ENCODE results near the gene KRAS. TPM values are rescaled to one million over a fixed set of nuclear protein-coding genes. Genes with fewer than 3 reads are reported as not detected.

Gene KRAS
- total RNA-seq, 1 experiment from 2014 or later: 10.2 TPM

- no peak for DNase-seq (ENCODE audit: low spot score)
Measured at GRCh38 chr12:25256005-25256404, 5.3 kb upstream of the KRAS start.

GRCh38 chr12:25254271-25254880 lies 3.6 kb upstream of the KRAS start:
- DNase-seq (ENCODE audit: low spot score): no peak

GRCh38 chr12:25253371-25254068 lies 2.8 kb upstream of the KRAS start:
- DNase-seq (ENCODE audit: low spot score): no peak

DNA sequence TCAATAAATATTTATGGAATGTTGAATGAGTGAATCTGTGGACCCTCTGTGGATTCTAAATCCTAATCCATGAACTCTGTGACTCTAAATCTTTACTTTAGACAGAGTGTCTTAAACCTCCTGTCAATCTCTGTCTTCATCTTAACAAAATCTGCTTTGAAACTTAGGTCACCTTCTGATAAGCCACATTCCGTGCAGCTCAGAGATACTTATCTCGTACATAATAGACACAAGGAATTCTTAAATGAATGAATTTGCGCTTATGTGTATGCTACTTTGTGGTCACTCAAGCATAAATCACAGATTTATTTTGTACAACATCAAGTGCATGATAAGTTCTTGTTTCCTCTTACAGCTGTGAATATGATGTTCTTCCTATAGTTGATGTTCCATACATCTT lies 2.2 kb upstream of the KRAS start:
- no peak for DNase-seq (ENCODE audit: low spot score)

DNA sequence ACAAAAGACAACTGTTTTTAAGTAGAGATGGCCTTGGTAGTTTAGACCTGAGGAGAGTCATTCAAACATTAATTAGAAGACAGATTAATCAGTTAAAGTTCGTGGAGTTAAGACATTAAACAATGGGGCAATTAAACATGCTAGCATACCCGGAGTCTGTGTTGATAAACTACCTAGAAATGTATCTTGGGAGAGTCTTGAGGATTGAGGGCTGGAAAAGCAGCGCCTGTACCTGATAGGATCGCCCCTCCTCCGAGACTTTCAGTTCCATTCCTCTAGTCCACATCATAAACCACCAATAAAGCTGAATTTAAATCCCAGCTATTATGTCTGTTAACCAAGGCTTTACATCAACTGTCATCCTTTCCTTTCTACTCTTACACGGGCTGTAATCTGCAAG lies 1.0 kb upstream of the KRAS start:
- DNase-seq (ENCODE audit: low spot score): no peak

DNA sequence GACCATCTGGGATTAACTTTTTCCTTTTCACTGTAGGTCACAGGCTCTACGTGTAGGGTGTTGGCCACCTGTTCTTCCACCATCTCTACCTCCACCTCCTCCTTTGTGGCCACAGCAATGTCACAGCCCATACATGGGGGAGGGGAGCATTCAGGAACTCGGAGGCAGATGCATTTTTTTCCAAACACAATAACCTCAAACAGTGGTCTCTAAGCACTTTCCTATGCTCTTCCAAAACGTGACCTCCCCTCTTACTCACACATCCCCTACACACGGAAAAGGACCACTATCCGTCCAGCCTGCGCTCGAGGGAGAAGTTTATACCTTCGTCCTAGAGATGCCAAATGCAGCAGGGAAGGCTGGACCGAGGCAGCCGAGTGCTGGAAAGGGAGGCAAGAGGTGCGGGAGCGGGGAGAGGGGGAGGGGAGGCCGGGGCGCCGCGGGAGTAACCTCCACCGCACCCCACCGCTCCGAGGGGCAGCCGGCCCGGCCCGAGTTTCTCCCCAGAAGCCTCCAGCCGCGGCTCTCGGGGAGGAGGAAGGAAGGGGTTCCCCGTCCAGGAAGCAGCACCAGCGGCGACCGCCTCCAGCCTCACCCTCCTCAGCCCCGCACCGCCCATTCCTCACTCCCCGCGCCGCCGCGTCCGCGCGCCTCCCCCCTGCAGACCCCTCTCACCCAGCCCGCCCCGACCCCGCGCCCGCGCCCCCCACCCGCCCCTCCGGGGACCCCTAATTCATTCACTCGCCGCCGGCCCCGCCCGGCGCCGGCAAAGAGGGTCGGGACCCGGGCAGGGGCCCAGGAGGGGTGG lies 594 bp downstream of the KRAS start:
- DNase-seq (ENCODE audit: low spot score): peak; percentile 67

DNA sequence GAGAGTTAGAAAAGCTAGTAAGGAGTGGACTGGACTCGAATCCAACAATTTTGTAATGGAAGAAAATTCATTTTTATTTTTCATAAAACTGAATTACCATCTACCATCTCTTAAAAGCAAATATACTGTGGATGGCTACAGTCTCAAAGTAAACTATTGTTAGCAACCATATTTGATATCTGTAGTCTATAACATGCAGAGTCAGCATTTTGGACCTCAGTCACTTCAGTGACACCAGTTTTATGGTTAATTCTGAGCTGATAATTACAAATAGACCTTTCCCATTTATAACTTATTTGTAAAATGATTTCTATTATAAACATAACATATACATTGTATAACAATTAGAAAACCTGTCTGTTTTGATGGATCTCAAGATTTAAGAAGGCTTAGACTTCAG lies 2.0 kb downstream of the KRAS start:
- no peak for DNase-seq (ENCODE audit: low spot score)

GRCh38 chr12:25248137-25248536 lies 2.6 kb downstream of the KRAS start:
- DNase-seq (ENCODE audit: low spot score): no peak

- DNase-seq (ENCODE audit: low spot score): no peak
Measured at GRCh38 chr12:25245491-25245890, 5.2 kb downstream of the KRAS start.

- no peak for DNase-seq (ENCODE audit: low spot score)
Measured at GRCh38 chr12:25243680-25243990, 7.1 kb downstream of the KRAS start.

GRCh38 chr12:25242981-25243679 lies 7.6 kb downstream of the KRAS start:
- DNase-seq (ENCODE audit: low spot score): no peak

DNA sequence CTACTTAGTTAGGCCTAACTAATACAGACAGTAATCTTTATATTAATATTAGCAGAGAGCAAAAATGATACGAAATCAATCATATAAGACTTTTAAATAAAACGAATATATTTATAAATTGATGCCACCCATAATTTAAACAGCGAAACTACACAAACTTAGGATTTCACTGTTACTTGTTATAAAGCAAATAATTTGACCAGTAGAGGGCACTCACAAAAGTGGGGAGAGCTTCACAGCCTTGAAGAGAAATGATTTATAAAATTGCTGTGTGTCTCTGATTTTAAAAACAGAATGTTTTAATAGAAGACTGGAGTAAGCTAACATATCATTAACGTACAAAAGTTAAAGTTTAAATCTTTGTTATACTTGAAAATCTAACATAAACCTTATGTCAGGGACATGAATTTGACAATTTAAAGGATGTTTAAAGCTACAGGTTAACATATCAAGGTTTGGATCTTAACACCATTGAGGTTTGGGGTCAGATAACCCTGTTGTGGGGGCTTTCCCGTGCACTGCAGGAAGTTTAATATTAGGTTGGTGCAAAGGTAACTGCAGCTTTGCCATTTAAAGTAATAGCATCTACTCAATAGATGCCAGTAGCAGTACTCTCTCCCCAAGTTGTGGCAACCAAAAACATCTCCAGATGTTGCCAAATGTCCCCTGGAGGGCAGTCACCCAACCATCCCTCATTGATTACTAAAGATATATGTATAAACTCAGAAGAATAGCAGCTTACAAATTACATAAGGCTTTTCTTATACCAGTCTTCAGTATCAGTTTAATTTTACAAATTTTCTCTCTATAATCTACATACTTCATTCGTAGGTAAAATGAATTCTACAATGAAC lies 9.3 kb downstream of the KRAS start:
- peak; percentile 64 for DNase-seq (ENCODE audit: low spot score)

DNA sequence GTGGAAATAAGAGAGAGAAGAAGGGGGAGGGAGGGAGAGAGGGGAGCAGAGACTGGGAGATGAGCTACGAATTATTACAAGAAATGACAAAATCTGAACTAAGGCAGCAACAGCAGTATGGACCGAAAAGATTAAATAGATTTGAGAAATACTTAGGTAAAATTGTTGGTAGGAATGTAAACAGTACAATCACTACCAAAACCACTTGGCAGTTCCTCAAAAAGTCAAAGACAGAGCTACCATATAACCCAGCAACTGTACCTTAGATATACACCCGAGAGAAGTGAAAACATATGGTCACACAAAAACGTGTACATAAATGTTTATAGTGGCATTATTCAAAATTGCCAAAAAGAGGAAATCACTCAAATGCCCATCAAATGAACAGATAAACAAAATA lies 14.1 kb downstream of the KRAS start:
- DNase-seq (ENCODE audit: low spot score): no peak

GRCh38 chr12:25236190-25236589 lies 14.5 kb downstream of the KRAS start:
- DNase-seq (ENCODE audit: low spot score): no peak

DNA sequence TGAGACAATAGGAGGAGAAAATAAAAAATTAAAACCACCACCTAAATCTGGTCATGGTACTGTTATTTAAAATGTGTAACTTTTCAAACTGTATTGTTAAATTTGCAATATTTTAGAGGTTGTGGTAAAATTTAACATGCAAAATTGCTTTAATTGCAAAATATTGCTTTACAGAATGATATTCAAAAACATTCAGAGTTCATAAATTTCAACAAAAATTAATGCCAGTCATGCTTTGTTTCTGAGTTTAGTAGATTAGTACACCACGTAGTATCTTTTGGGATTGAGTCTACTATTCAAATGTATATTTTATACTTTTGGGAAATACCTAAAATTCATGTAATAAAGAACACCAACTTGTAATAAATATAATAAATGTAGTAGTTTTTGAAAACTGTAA lies 37.4 kb downstream of the KRAS start:
- DNase-seq (ENCODE audit: low spot score): no peak

DNA sequence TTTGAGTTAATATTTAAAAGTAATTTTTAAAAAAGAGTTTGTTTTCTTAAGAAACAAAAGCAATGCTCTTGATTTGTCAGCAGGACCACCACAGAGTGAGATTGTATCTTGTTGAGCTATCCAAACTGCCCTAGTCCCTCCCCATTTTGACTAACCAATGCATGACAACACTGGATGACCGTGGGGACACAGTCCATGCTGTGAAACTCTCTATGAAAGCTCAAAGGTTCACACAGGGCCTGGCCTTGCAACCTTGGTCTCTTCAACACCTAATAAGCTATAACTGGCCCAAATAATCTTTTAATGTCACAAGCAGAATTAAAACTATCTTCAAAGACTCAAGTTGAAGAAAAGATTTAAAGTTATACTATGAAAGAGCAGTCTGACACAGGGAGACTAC lies 42.2 kb downstream of the KRAS start:
- no peak for DNase-seq (ENCODE audit: low spot score)

GRCh38 chr12:25207846-25208245 lies 42.9 kb downstream of the KRAS start:
- no peak for DNase-seq (ENCODE audit: low spot score)

DNA sequence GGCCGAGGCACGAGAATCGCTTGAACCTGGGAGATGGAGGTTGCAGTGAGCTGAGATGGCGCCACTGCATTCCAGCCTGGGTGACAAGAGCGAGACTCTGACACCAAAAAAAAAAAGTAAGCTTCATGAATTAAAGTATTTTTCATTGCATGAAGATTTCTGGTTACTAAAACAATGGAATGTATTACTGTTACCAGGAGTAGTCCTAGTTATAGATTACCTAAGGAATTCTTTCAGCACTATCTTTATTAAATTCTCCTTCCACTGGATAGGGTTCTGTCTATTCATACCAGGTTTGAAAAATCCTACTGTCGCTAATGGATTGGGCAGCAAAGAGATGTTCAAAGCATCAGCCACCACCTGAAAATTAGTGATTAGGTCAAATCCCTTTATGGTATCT lies 43.3 kb downstream of the KRAS start:
- no peak for DNase-seq (ENCODE audit: low spot score)

DNA sequence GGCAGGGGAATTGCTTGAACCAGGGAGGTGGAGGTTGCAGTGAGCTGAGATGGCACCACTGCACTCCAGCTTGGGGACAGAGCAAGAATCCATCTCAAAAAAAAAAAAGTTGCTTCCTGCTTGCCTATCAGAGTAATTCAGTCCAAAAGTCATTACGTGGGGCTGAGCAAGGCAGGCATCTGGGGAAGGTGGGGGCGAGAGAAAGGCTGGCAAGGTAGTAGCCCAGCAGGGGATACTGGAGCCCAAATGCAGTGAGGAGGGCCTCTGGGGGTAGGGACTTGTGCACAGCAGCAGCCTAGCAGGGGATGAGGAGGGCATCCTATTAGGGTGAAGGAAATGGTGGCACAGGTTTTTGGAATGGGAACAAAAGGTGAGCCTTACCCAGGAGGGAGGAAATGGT lies 48.6 kb downstream of the KRAS start:
- no peak for DNase-seq (ENCODE audit: low spot score)

DNA sequence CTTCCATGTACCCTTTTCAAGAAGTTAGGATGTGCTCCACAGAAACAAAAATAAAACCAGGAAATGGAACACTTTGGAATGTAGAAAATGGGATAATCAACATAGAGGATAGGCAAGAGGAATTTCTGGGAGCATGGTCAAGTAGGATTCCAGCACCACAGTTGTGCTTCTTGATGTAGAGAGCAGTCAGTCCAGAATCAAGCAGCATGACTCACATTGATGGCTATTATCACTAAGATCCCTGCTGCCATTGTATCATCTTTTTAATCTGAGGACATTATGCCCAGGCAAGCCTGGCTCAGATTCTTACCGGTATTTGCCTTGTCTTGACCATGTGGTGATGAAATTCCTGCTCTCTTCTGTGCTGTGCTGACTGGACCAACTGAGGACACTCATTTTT lies 50.0 kb downstream of the KRAS start:
- DNase-seq (ENCODE audit: low spot score): no peak

- DNase-seq (ENCODE audit: low spot score): no peak
Measured at GRCh38 chr12:25197608-25198007, 53.1 kb downstream of the KRAS start.

All from HT-29 (cell line).